AG09309 (cell line): Measurements from ENCODE around the gene FSTL4.

Experiments
- DNase-seq: peaks from one replicate; pipeline ENCODE4 v3.0.0-alpha.2; 2010; ENCODE audit warnings: low read depth
- H3K4me3 ChIP-seq: 2 replicates; pipeline ENCODE4 v1.5.1; 2011; ENCODE audit warnings: mild to moderate bottlenecking, low read depth, low read length, moderate library complexity; ENCODE audit not compliant: control insufficient read depth
- CTCF ChIP-seq: IDR thresholded peaks from 2 replicates; pipeline ENCODE4 v1.5.1; 2011; ENCODE audit warnings: mild to moderate bottlenecking, low read depth, low read length, inconsistent platforms; ENCODE audit not compliant: insufficient read depth, control insufficient read depth; ENCODE audit errors: missing control alignments

FSTL4 gene

GRCh38 chr5:133372293-133372937 lies 239.9 kb downstream of the FSTL4 start:
- no peak for DNase-seq
- no peak overlapping the region for H3K4me3 ChIP-seq
- TF ChIP-seq CTCF = no peak

GRCh38 chr5:133371371-133372155 lies 240.8 kb downstream of the FSTL4 start:
- DNase-seq = no peak
- H3K4me3 ChIP-seq = no peak overlapping the region
- no peak for TF ChIP-seq CTCF

- DNase-seq = no peak
- no peak for TF ChIP-seq CTCF
- H3K4me3 ChIP-seq = no peak overlapping the region
Measured at GRCh38 chr5:133370904-133371303, 241.4 kb downstream of the FSTL4 start.

GRCh38 chr5:133370036-133370831 lies 242.1 kb downstream of the FSTL4 start:
- TF ChIP-seq CTCF = no peak
- no peak overlapping the region for H3K4me3 ChIP-seq

GRCh38 chr5:133368916-133369783 lies 243.2 kb downstream of the FSTL4 start:
- no peak for DNase-seq
- no peak for TF ChIP-seq CTCF
- no peak overlapping the region for H3K4me3 ChIP-seq

More at GRCh38 chr5:133370036-133370831, 242.1 kb downstream of the FSTL4 start:
- no peak for DNase-seq

- DNase-seq = no peak
- TF ChIP-seq CTCF = no peak
- no peak overlapping the region for H3K4me3 ChIP-seq
Measured at GRCh38 chr5:133367984-133368383, 244.4 kb downstream of the FSTL4 start.
